Fibroblast of skin of scalp (primary cell): ENCODE results near the gene NOTCH2.

Source experiments
- DNase-seq: peaks from one replicate; pipeline ENCODE4 v3.0.0-alpha.2; 2013

Gene NOTCH2

DNA sequence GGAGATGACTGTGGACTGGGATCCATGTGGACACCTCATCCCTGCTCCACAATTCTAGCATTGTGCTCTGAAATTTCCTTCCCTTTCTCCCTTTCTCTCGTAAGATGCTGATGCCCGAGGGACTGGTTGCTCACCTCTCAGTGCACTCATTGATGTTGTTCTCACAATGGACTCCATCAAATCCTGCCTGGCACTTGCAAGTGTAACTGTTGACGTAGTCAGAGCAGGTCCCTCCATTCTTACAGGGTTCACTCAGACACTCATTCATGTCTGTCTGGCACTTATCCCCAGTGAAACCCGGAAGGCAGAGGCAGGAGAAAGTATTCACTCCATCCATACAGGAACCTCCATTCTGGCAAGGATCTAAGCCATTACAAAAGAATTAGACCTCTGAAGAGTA is 128.1 kb downstream of the NOTCH2 start:
- no peak for DNase-seq

- no peak for DNase-seq
These were observed 128.8 kb downstream of the NOTCH2 start for GRCh38 chr1:119940697-119941096.

- no peak for DNase-seq
These were observed 132.3 kb downstream of the NOTCH2 start for GRCh38 chr1:119937198-119937597.

DNA sequence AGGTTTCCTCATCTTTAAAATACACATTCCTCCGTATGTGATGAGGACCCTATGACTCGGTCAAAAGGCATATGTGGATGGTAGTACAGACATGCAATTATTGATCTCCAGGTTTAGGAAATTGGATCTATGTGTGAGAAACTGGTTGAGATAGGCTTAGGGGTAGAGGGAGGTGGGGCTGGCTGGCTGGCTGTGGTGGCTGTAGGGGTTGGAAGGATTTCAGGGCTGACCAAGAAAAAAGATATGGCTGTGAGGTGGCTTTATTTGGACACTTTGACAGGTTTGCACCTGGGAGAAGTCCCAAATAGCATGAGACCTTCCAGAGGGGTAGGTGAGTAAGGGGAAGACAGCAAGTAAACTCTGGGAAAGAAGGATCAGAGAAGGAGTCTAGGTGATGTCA is 133.5 kb downstream of the NOTCH2 start:
- no peak for DNase-seq

- DNase-seq: no peak
These were observed 134.1 kb downstream of the NOTCH2 start for GRCh38 chr1:119935373-119935772.

GRCh38 chr1:119933397-119933796 is 136.1 kb downstream of the NOTCH2 start:
- no peak for DNase-seq

DNA sequence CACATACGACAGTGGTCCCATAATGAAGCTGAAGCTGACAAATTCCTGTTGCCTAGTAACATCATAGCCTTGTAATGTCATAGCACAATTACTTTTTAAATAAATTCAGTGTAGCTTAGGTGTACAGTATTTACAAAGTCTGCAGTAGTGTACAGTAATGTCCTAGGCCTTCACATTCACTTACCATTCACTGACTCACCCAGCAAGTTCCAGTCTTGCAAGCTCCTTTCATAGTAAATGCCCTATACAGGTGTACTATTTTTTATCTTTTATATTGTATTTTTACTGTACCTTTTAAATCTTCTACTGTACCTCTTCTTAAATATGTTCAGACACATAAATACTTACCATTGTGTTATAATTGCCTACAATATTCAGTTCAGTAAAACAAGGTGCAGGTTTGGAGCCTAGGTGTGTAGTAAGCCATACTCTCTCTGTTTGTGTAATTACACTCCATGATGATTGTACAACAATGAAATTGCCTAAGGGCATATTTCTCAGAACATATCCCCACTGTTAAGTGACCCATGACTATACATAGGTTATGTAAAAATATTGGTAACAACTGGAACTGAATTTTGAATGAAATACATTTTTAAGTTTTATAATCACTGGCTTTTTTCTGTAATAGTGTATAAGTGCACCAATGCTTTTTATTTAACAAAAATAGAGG is 139.7 kb downstream of the NOTCH2 start:
- DNase-seq: no peak

- no peak for DNase-seq
These were observed 142.9 kb downstream of the NOTCH2 start for GRCh38 chr1:119926553-119926952.

GRCh38 chr1:119924948-119925898 is 144.2 kb downstream of the NOTCH2 start:
- DNase-seq: no peak

- no peak for DNase-seq
These were observed 149.1 kb downstream of the NOTCH2 start for GRCh38 chr1:119920104-119920968.

DNA sequence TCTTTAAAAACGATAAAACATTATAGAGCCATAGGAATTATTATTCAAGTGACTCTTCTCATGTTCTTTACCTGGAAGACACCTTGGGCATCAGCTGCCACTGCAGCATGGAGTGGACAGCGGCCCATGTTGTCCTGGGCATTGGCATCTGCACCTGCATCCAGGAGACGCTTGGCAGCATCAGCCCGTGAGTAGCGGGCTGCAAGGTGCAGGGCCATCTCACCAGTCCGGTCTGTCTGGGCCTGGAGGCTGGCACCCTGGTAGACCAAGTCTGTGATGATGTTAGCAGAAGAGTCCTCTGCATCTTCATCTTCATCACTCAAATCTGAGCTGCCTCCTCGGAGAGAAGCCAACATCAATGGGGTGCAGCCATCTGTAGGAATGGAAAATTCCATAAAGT is 150.2 kb downstream of the NOTCH2 start:
- no peak for DNase-seq

DNA sequence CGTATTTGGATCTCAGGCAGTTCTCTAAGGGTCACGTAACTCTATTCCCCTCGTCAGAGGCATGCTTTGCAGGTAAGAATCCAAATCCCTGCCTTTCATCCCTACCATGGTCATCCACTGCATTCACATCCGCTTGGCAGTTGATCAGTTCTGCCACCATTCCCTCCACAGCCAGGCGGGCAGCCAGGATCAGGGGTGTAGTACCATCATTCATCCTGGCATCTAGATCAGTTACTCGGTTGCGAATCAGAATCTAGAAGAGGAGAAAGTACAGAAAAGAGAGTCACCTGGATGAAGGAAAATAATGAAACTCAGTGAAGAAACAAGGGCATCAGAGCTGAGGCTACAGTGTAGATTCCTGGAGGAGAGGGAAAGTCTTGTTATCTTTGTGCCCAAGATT is 151.2 kb downstream of the NOTCH2 start:
- no peak for DNase-seq

GRCh38 chr1:119917304-119918055 is 152.0 kb downstream of the NOTCH2 start:
- no peak for DNase-seq

DNA sequence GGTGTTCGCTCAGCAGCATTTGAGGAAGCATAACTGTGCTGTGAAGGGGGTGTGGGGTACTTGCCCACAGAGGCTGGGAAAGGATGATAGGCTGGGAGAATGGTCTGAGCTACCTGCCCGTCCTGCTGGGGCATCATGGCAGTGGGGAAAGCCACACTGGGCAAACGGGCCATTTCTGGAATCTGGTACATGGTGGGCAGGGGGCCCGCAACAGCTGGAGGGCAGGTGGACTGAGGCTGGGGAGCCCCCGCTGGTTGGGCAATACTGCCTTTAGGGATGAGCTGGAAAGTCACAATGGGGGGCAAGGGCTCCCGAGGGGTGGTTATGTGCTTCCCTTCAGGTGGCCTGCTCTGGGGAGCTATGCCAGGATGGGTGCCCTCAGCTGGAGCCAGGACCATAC is 153.9 kb downstream of the NOTCH2 start:
- no peak for DNase-seq

GRCh38 chr1:119914071-119914470 is 155.4 kb downstream of the NOTCH2 start:
- DNase-seq: peak; percentile 12

DNA sequence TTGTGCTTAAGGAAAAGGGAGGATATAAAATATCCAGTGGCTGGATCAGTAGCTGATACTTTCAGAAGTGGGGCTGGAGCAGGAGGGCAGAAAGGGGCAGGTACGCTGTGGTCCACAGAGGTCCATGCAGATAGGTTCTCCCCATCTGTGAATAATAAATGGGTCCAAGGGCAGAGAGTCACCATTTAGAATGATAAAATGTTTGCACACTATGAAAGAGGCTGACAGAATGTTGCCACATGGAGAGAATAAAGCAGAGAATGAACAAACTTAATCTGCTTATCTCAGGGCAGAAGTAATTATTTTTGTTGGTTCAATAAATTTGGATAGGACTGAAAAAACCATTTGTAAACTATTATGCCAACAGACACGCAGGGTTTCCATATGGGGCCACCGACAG is 156.5 kb downstream of the NOTCH2 start:
- no peak for DNase-seq

- no peak for DNase-seq
These were observed 157.7 kb downstream of the NOTCH2 start for GRCh38 chr1:119911775-119912174.

DNA sequence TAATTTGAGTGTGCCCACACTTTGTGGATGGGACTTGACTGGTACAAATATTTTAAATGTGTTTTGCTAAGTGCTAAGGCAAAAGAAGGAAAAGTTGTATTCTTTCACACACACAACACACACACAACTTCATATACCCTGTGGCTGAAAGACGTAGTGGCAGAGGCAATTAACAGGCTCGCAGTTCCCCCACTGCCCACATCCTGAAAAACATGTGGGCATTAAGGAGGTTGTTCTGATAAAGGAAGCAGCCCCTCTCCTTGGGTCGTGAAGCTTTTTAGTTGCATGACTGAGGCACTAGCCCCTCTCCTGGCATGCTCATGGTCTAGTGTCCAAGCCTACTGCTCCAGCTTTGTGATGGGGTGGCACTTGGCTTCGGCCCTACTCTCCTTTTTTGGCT is 158.8 kb downstream of the NOTCH2 start:
- no peak for DNase-seq

DNA sequence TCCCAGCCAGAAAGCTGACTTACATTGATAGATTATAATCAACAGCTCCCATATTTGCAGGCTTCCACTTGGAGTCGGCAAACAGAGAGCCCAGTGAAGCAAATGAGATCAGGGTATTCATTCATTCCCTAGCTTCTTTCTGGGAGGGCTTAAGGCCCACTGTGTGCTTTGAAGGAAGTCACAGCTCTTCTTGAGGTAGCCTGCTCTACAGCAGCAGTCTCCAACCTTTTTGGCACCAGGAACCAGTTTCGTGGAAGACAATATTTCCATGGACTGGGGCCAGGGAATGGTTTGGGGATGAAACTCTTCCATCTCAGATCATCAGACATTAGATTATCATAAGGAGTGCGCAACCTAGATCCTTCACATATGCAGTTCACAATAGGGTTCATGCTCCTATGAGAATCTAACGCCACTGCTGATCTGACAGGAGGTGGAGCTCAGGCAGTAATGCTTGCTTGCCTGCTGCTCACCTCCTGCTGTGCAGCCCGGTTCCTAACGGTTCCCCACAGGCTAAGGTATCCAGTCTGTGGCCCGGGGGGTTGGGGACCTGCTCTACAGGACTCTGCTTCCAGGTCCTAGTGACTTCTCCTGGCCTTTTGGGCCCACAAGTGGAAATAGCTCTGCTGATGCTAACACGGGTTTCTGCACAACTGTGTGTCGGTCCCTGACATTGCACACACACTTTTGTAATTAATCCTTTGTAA is 159.4 kb downstream of the NOTCH2 start:
- no peak for DNase-seq

- DNase-seq: no peak
These were observed 160.8 kb downstream of the NOTCH2 start for GRCh38 chr1:119908661-119909060.

- no peak for DNase-seq
These were observed 162.4 kb downstream of the NOTCH2 start for GRCh38 chr1:119906927-119907652.
